Right lung (tissue), 5 donors: ENCODE data around the gene USP30. TPM values are rescaled to one million over a fixed set of nuclear protein-coding genes. Genes with fewer than 3 reads are reported as not detected.

Experiments
- DNase-seq, 2 donors: peaks; one replicate each; pipeline ENCODE4 v3.0.0-alpha.2; 2013
- polyA plus RNA-seq, 5 donors: library from polyadenylated mRNA; unstranded; fragments of 120-200 nt; gene quantifications; one replicate each; pipeline versions ENCODE4 v1.2.1 to v1.2.3, GENCODE V29; 2013; ENCODE audit warnings: inconsistent platforms in 1 of 5, low replicate concordance in 1 of 5; ENCODE audit not compliant: insufficient read length in 5 of 5, insufficient read depth in 1 of 5

The USP30 gene
- polyA plus RNA-seq, 5 donors: 20.2 to 29.3 (median 24.6) TPM

GRCh38 chr12:109097140-109097434 is 44.7 kb downstream of the USP30 start:
- no peak for DNase-seq

GRCh38 chr12:109097435-109098182 is 45.2 kb downstream of the USP30 start, which contains the start of gene UNG:
Gene UNG, plus strand, starts transcription at chr12:109097597. Its CDS starts 83 bp downstream, at chr12:109097680.
- peak; percentile 95 for DNase-seq

- peak in 1 of 2 donors; percentile 87 for DNase-seq
Observed at GRCh38 chr12:109098183-109098604, 45.8 kb downstream of the USP30 start.

- DNase-seq: no peak
Observed at GRCh38 chr12:109098651-109099050, 46.3 kb downstream of the USP30 start.

- no peak for DNase-seq
Observed at GRCh38 chr12:109099431-109100020, 47.1 kb downstream of the USP30 start.

GRCh38 chr12:109100741-109101140 is 48.4 kb downstream of the USP30 start:
- no peak for DNase-seq

GRCh38 chr12:109102491-109102890 is 50.1 kb downstream of the USP30 start:
- DNase-seq: no peak

GRCh38 chr12:109105176-109105575 is 52.8 kb downstream of the USP30 start:
- DNase-seq: no peak

- peak in 1 of 2 donors; percentile 45 for DNase-seq
Observed at GRCh38 chr12:109109746-109110350, 57.5 kb downstream of the USP30 start.

GRCh38 chr12:109110988-109111495 is 58.7 kb downstream of the USP30 start:
- peak; percentile 86 to 88 for DNase-seq

GRCh38 chr12:109112720-109113465 is 60.5 kb downstream of the USP30 start:
- no peak for DNase-seq

GRCh38 chr12:109113661-109114321 is 61.4 kb downstream of the USP30 start:
- DNase-seq: no peak

GRCh38 chr12:109114644-109115043 is 62.3 kb downstream of the USP30 start:
- DNase-seq: no peak

GRCh38 chr12:109115404-109115757 is 63.0 kb downstream of the USP30 start:
- DNase-seq: no peak

GRCh38 chr12:109115758-109116610 is 63.6 kb downstream of the USP30 start, which contains the start of gene ACACB:
Gene ACACB, plus strand, starts transcription at chr12:109116587. Its CDS starts 22,819 bp downstream, at chr12:109139406.
- no peak for DNase-seq

GRCh38 chr12:109116611-109116949 is 64.2 kb downstream of the USP30 start:
- DNase-seq: no peak

GRCh38 chr12:109120095-109120494 is 67.7 kb downstream of the USP30 start:
- no peak for DNase-seq

GRCh38 chr12:109120557-109120956 is 68.2 kb downstream of the USP30 start:
- no peak for DNase-seq

- DNase-seq: no peak
Observed at GRCh38 chr12:109121346-109121880, 69.0 kb downstream of the USP30 start.

GRCh38 chr12:109124878-109125648 is 72.7 kb downstream of the USP30 start:
- no peak for DNase-seq
